Measurements from ENCODE around the gene TP53I11. TPM values are rescaled to one million over a fixed set of nuclear protein-coding genes. Genes with fewer than 3 reads are reported as not detected.

TP53I11 gene
- total and polyA plus RNA-seq, 2 donors (not counting 1 experiment from before 2014, with no cell fraction given): 25.0 to 229 TPM

- H3K36me3 ChIP-seq (replicated peaks in 1 of 2; ENCODE audit: control extremely low read depth in 1 of 2, control insufficient read depth in 1 of 2, extremely low read depth in 1 of 2, insufficient read depth in 2 of 2, low read length in 1 of 2): no peaks in the 10 kb centered on the region
- H3K27me3 Mint-ChIP-seq: peaks cover 4% of the 10 kb centered on the region
- no peaks in the 10 kb centered on the region for H3K79me2 ChIP-seq (ENCODE audit: control insufficient read depth, insufficient read depth, low read length)
- H3K4me2 ChIP-seq (replicated peaks; ENCODE audit: low read depth, low read length, poor library complexity, severe bottlenecking): no peak overlapping the region
- no peak overlapping the region for H2AFZ ChIP-seq (ENCODE audit: insufficient read depth, low read depth, low read length, poor library complexity, severe bottlenecking)
- CTCF ChIA-PET: interaction anchor here (2.4 to 2.7 kb wide), 3 partner anchors 27 to 385 kb away, joined by 16 to 33 read pairs (median 24); no protein-coding TSS in a partner anchor
- H3K9me3 Mint-ChIP-seq (ENCODE audit: insufficient read depth): no peaks in the 10 kb centered on the region
- no peak overlapping the region for H3K9ac ChIP-seq (ENCODE audit: low read length)
- peaks cover 6 to 23% of the 10 kb centered on the region in 2 donors for H3K4me1 ChIP-seq (ENCODE audit: control insufficient read depth in 2 of 2, insufficient read depth in 2 of 2, low read length in 2 of 2)
- H3K27ac Mint-ChIP-seq: no peak overlapping the region
- peaks cover 0 to 5% (median 0%) of the 10 kb centered on the region in 4 experiments for H3K27me3 ChIP-seq (replicated peaks in 1 of 4; ENCODE audit: control extremely low read depth in 1 of 4, control insufficient read depth in 3 of 4, insufficient read depth in 4 of 4, low read length in 3 of 4)
- peaks cover 20% of the 10 kb centered on the region for H3K4me1 Mint-ChIP-seq
- H4K20me1 ChIP-seq (ENCODE audit: control insufficient read depth, insufficient read depth, low read length, poor library complexity, severe bottlenecking): no peaks in the 10 kb centered on the region
- no peaks in the 10 kb centered on the region for H3K9me3 ChIP-seq (ENCODE audit: control extremely low read depth in 1 of 3, control insufficient read depth in 2 of 3, insufficient read depth in 1 of 3, low read length in 2 of 3)
- no peak overlapping the region for H3K4me3 Mint-ChIP-seq
- ATAC-seq (ENCODE audit: low read depth): no peak
- WGBS (ENCODE audit: insufficient coverage): 97% methylated on average over 8 of the region's 14 CpGs
- H3K4me3 ChIP-seq (ENCODE audit: control extremely low read depth in 1 of 5, extremely low read depth in 1 of 5, insufficient read depth in 1 of 5, low read depth in 2 of 5, low read length in 4 of 5): no peak overlapping the region
- no peak overlapping the region for H3K27ac ChIP-seq (ENCODE audit: low read length in 2 of 2)
- intact Hi-C loops (cut with micrococcal nuclease): no loop called here
- no peak for TF ChIP-seq CTCF (IDR thresholded peaks at IDR 0.05)
- no peak for DNase-seq
- POLR2A ChIA-PET: no interaction called here
These were observed 41.1 kb downstream of the TP53I11 start for GRCh38 chr11:44909557-44909956.

- Mint-ChIP-seq H3K4me3 (no peak overlapping the region), H3K27ac (no peak overlapping the region), H3K27me3 (no peaks in the 10 kb centered on the region), H3K9me3 (ENCODE audit: insufficient read depth) (no peaks in the 10 kb centered on the region), H3K4me1 (peaks cover 18% of the 10 kb centered on the region)
- Histone ChIP-seq H4K20me1 (ENCODE audit: control insufficient read depth, insufficient read depth, low read length, poor library complexity, severe bottlenecking) (no peaks in the 10 kb centered on the region), H3K36me3 (replicated peaks in 1 of 2; ENCODE audit: control extremely low read depth in 1 of 2, control insufficient read depth in 1 of 2, extremely low read depth in 1 of 2, insufficient read depth in 2 of 2, low read length in 1 of 2) (no peaks in the 10 kb centered on the region), H3K27ac (ENCODE audit: low read length in 2 of 2) (no peak overlapping the region), H3K79me2 (ENCODE audit: control insufficient read depth, insufficient read depth, low read length) (no peaks in the 10 kb centered on the region), H2AFZ (ENCODE audit: insufficient read depth, low read depth, low read length, poor library complexity, severe bottlenecking) (no peak overlapping the region), H3K4me3 (ENCODE audit: control extremely low read depth in 1 of 5, extremely low read depth in 1 of 5, insufficient read depth in 1 of 5, low read depth in 2 of 5, low read length in 4 of 5) (no peak overlapping the region), H3K27me3 (replicated peaks in 1 of 4; ENCODE audit: control extremely low read depth in 1 of 4, control insufficient read depth in 3 of 4, insufficient read depth in 4 of 4, low read length in 3 of 4) (peaks cover 0 to 5% (median 0%) of the 10 kb centered on the region in 4 experiments), H3K4me1 (ENCODE audit: control insufficient read depth in 2 of 2, insufficient read depth in 2 of 2, low read length in 2 of 2) (peaks cover 0 to 15% of the 10 kb centered on the region in 2 donors), H3K9me3 (ENCODE audit: control extremely low read depth in 1 of 3, control insufficient read depth in 2 of 3, insufficient read depth in 1 of 3, low read length in 2 of 3) (no peaks in the 10 kb centered on the region), H3K9ac (ENCODE audit: low read length) (no peak overlapping the region), H3K4me2 (replicated peaks; ENCODE audit: low read depth, low read length, poor library complexity, severe bottlenecking) (no peak overlapping the region)
- no peak for TF ChIP-seq CTCF (IDR thresholded peaks at IDR 0.05)
- no peak for TF ChIP-seq EZH2 (IDR thresholded peaks at IDR 0.05; ENCODE audit: borderline replicate concordance, insufficient read depth, low read depth, low read length, poor library complexity, severe bottlenecking)
- no peak for ATAC-seq (ENCODE audit: low read depth)
- CTCF ChIA-PET: interaction anchor here (1.0 to 1.7 kb wide), 2 partner anchors 27 to 197 kb away, joined by 3 to 5 read pairs; no protein-coding TSS in a partner anchor
- WGBS (ENCODE audit: insufficient coverage): 65% methylated on average over 4 of the region's 5 CpGs
- DNase-seq: no peak
- intact Hi-C loops (cut with micrococcal nuclease): no loop called here
- POLR2A ChIA-PET: no interaction called here
These were observed 44.0 kb downstream of the TP53I11 start for GRCh38 chr11:44906649-44907048.

Data from B cell (primary cell).